Measurements from ENCODE around the gene MSRB3. TPM values are rescaled to one million over a fixed set of nuclear protein-coding genes. Genes with fewer than 3 reads are reported as not detected.

The MSRB3 gene
- total RNA-seq, 4 donors from 2014 or later = 219 to 336 (median 299) TPM

GRCh38 chr12:65355461-65355860, 77.0 kb downstream of the MSRB3 start:
- no peak for ATAC-seq
- WGBS, 2 donors (ENCODE audit: low coverage in 1 of 2) = 73 to 79% methylated on average over 3 of the region's 3 CpGs
- Histone ChIP-seq H3K4me3 (no peak overlapping the region), H3K27me3 (no peaks in the 10 kb centered on the region), H3K36me3 (peaks cover 0 to 6% of the 10 kb centered on the region in 2 donors), H3K4me1 (peaks cover 0 to 11% (median 0%) of the 10 kb centered on the region in 3 donors), H3K9me3 (no peaks in the 10 kb centered on the region), H3K27ac (no peak overlapping the region)
- no peak for TF ChIP-seq POLR2A (IDR thresholded peaks at IDR 0.05)
- no peak for TF ChIP-seq CTCF (IDR thresholded peaks at IDR 0.05)
- no peak for TF ChIP-seq POLR2AphosphoS5 (IDR thresholded peaks at IDR 0.05)
- TF ChIP-seq EP300 (IDR thresholded peaks at IDR 0.05) = no peak

GRCh38 chr12:65362234-65363031, 84.0 kb downstream of the MSRB3 start:
- Histone ChIP-seq H3K36me3 (peaks cover 0 to 6% of the 10 kb centered on the region in 2 donors), H3K9me3 (no peaks in the 10 kb centered on the region), H3K27me3 (no peaks in the 10 kb centered on the region), H3K4me3 (no peak overlapping the region), H3K27ac (no peak overlapping the region), H3K4me1 (peaks cover 0 to 20% (median 0%) of the 10 kb centered on the region in 3 donors)
- 58 to 64% methylated on average over 3 to 4 of the region's 4 CpGs for WGBS, 2 donors (ENCODE audit: low coverage in 1 of 2)
- ATAC-seq = no peak
- TF ChIP-seq EP300 (IDR thresholded peaks at IDR 0.05) = no peak
- TF ChIP-seq POLR2AphosphoS5 (IDR thresholded peaks at IDR 0.05) = no peak
- TF ChIP-seq CTCF (IDR thresholded peaks at IDR 0.05) = no peak
- no peak for TF ChIP-seq POLR2A (IDR thresholded peaks at IDR 0.05)

- TF ChIP-seq POLR2A (IDR thresholded peaks at IDR 0.05) = no peak
- TF ChIP-seq POLR2AphosphoS5 (IDR thresholded peaks at IDR 0.05) = no peak
- TF ChIP-seq CTCF (IDR thresholded peaks at IDR 0.05) = no peak
- no peak for TF ChIP-seq EP300 (IDR thresholded peaks at IDR 0.05)
- no peak overlapping the region for H3K27ac ChIP-seq
- WGBS, 2 donors (ENCODE audit: low coverage in 1 of 2) = 59 to 77% methylated on average over 1 of the region's 1 CpG
- H3K36me3 ChIP-seq = peaks cover 0 to 9% of the 10 kb centered on the region in 2 donors
- no peaks in the 10 kb centered on the region for H3K27me3 ChIP-seq
- no peak overlapping the region for H3K4me3 ChIP-seq
- ATAC-seq = no peak
- H3K4me1 ChIP-seq = peaks cover 0 to 20% (median 0%) of the 10 kb centered on the region in 3 donors
- no peaks in the 10 kb centered on the region for H3K9me3 ChIP-seq
Measured at GRCh38 chr12:65364046-65364445, 85.6 kb downstream of the MSRB3 start.

GRCh38 chr12:65367396-65367795, 88.9 kb downstream of the MSRB3 start:
- no peak for ATAC-seq
- Histone ChIP-seq H3K9me3 (no peaks in the 10 kb centered on the region), H3K36me3 (peaks cover 0 to 6% of the 10 kb centered on the region in 2 donors), H3K4me1 (peaks cover 0 to 10% (median 0%) of the 10 kb centered on the region in 3 donors), H3K4me3 (no peak overlapping the region), H3K27me3 (no peaks in the 10 kb centered on the region), H3K27ac (no peak overlapping the region)
- no peak for TF ChIP-seq EP300 (IDR thresholded peaks at IDR 0.05)
- TF ChIP-seq POLR2A (IDR thresholded peaks at IDR 0.05) = no peak
- TF ChIP-seq POLR2AphosphoS5 (IDR thresholded peaks at IDR 0.05) = no peak
- TF ChIP-seq CTCF (IDR thresholded peaks at IDR 0.05) = no peak

GRCh38 chr12:65368055-65368454, 89.6 kb downstream of the MSRB3 start:
- Histone ChIP-seq H3K27me3 (no peaks in the 10 kb centered on the region), H3K4me3 (no peak overlapping the region), H3K36me3 (peaks cover 0 to 6% of the 10 kb centered on the region in 2 donors), H3K9me3 (no peaks in the 10 kb centered on the region), H3K4me1 (peaks cover 0 to 16% (median 0%) of the 10 kb centered on the region in 3 donors), H3K27ac (no peak overlapping the region)
- ATAC-seq = no peak
- 64 to 66% methylated on average over 4 of the region's 4 CpGs for WGBS, 2 donors (ENCODE audit: low coverage in 1 of 2)
- TF ChIP-seq EP300 (IDR thresholded peaks at IDR 0.05) (no peak), POLR2A (IDR thresholded peaks at IDR 0.05) (no peak), POLR2AphosphoS5 (IDR thresholded peaks at IDR 0.05) (no peak), CTCF (IDR thresholded peaks at IDR 0.05) (no peak)

Measured in gastroesophageal sphincter (tissue), 4 donors.